ENCODE results near the gene CLRN3. TPM values are rescaled to one million over a fixed set of nuclear protein-coding genes. Genes with fewer than 3 reads are reported as not detected.

Gene CLRN3
- total RNA-seq, 4 donors from 2014 or later: not detected

DNA sequence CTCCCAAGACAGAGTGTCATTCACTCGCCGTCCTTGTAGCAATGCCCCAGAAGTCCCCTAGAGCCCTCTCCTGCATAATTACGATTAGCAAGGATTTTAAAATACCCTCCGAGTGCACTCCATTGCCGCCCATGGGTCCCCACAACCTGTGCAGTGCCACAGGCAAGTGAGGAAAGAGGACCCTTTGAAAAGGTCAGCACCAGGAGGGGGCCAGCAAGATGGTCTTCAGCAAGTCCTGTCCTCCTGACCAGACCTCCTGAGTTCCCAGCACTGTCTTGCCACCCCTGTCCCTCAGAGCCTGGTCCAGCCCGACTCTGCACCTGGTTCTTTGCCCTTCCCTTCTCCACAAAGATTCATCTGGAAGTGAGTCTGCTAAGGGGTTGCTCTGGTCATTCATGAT is 32.1 kb downstream of the CLRN3 start:
- TF ChIP-seq EP300 (IDR thresholded peaks at IDR 0.05) (no peak), POLR2A (IDR thresholded peaks at IDR 0.05) (no peak)
- TF ChIP-seq, protein P1, sequence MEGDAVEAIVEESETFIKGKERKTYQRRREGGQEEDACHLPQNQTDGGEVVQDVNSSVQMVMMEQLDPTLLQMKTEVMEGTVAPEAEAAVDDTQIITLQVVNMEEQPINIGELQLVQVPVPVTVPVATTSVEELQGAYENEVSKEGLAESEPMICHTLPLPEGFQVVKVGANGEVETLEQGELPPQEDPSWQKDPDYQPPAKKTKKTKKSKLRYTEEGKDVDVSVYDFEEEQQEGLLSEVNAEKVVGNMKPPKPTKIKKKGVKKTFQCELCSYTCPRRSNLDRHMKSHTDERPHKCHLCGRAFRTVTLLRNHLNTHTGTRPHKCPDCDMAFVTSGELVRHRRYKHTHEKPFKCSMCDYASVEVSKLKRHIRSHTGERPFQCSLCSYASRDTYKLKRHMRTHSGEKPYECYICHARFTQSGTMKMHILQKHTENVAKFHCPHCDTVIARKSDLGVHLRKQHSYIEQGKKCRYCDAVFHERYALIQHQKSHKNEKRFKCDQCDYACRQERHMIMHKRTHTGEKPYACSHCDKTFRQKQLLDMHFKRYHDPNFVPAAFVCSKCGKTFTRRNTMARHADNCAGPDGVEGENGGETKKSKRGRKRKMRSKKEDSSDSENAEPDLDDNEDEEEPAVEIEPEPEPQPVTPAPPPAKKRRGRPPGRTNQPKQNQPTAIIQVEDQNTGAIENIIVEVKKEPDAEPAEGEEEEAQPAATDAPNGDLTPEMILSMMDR (IDR thresholded peaks at IDR 0.05): no peak
- Histone ChIP-seq H3K9me3 (peaks cover 0 to 13% (median 0%) of the 10 kb centered on the region in 4 donors), H3K36me3 (no peaks in the 10 kb centered on the region), H3K27ac (no peak overlapping the region), H3K4me3 (no peak overlapping the region), H3K4me1 (no peaks in the 10 kb centered on the region), H3K27me3 (no peaks in the 10 kb centered on the region)
- DNase-seq (ENCODE audit: low spot score in 2 of 2): no peak
- WGBS, 2 donors: 90 to 91% methylated on average over 6 of the region's 6 CpGs

DNA sequence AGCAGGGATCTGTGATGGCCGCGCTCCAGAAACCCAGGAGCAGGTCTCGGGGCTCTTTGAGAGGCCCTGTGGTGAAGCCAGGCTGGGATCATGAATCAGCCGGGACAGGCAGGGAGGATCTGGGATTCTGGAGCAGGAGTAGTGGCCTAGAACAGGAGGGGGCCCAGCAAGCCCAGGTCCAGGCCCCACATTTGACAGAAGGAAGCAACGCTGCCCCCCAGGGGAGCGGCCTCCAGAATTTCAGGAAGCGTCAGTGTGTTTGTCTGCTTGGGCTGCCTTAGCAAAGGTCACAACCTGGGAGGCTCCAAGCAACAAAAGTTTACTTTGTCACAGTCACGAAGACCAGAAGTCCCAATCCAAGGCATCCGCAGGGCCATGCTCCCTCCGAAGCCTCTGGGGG is 36.8 kb downstream of the CLRN3 start:
- Histone ChIP-seq H3K36me3 (no peaks in the 10 kb centered on the region), H3K27ac (no peak overlapping the region), H3K4me3 (no peak overlapping the region), H3K4me1 (peaks cover 0 to 4% (median 1%) of the 10 kb centered on the region in 4 donors), H3K27me3 (no peaks in the 10 kb centered on the region), H3K9me3 (no peaks in the 10 kb centered on the region)
- TF ChIP-seq EP300 (IDR thresholded peaks at IDR 0.05) (no peak), POLR2A (IDR thresholded peaks at IDR 0.05) (no peak)
- TF ChIP-seq, protein P1 (IDR thresholded peaks at IDR 0.05): no peak
- 64 to 66% methylated on average over 10 of the region's 10 CpGs for whole genome bisulfite sequencing, 2 donors
- no peak for DNase-seq (ENCODE audit: low spot score in 2 of 2)

DNA sequence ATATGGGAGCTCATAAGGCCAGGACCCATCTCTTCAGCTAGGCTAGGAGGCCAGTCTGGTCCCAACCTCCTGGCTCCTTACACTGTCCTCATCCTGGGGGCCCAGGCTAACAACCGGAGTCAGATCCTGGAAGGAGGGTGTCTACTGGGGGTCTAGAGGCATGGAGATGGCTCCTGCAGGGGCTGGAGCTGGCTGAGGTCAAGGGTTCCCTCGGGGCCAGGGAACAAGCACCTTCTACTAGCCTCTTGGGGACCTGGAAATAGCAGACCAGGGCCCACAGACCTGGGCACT is 37.2 kb downstream of the CLRN3 start:
- no peaks in the 10 kb centered on the region for H3K36me3 ChIP-seq
- TF ChIP-seq, protein P1 (IDR thresholded peaks at IDR 0.05): no peak
- TF ChIP-seq EP300 (IDR thresholded peaks at IDR 0.05) (no peak), POLR2A (IDR thresholded peaks at IDR 0.05) (no peak)
- no peaks in the 10 kb centered on the region for H3K27me3 ChIP-seq
- WGBS, 2 donors: 76 to 79% methylated on average over 2 of the region's 2 CpGs
- peaks cover 0 to 4% (median 1%) of the 10 kb centered on the region in 4 donors for H3K4me1 ChIP-seq
- no peak overlapping the region for H3K27ac ChIP-seq
- no peak for DNase-seq (ENCODE audit: low spot score in 2 of 2)
- no peaks in the 10 kb centered on the region for H3K9me3 ChIP-seq
- no peak overlapping the region for H3K4me3 ChIP-seq

DNA sequence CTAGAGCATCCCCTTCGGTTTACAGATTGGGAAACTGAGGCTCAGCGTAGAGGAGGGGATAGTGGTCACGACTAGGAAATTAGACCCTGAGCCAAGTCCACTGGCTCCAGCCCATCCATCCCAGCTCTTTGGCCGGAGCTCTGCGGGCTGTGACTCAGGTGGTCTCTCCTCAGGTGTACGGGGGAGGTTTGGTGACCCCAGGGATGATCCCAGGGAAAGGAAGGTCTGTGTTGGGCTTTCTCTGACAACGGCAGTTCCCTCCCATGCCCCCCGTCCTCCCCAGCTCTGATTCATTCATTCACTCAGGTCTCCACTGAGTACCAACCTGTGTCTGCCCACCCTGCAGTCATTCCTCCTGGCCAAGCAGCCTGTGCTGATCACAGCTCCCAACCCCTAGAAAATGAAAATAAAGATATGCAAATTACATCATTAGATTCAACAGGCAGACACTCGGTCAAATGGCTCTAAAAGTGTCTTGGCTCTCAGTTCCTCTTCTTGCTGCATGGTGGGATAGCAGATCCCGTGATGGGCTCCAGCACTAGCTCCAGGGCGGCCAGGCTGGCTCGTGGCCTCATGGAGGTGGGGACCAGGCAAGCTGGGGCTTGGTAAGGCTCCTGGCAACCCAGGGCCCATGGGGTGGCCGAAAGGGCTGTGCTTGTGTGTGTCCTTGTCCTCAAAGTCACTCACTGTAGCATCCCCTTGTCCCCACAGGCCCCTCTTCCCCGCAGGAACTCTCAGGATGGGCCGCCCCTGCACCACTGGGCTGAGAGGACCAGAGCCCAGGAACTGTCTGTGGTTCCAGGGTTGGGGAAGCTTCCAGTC is 37.8 kb downstream of the CLRN3 start:
- Histone ChIP-seq H3K4me1 (peaks cover 0 to 4% (median 1%) of the 10 kb centered on the region in 4 donors), H3K27me3 (no peaks in the 10 kb centered on the region), H3K27ac (no peak overlapping the region), H3K36me3 (no peaks in the 10 kb centered on the region), H3K9me3 (no peaks in the 10 kb centered on the region), H3K4me3 (no peak overlapping the region)
- WGBS, 2 donors: 74 to 81% methylated on average over 15 of the region's 15 CpGs
- TF ChIP-seq EP300 (IDR thresholded peaks at IDR 0.05): no peak
- TF ChIP-seq, protein P1 (IDR thresholded peaks at IDR 0.05): no peak
- no peak for TF ChIP-seq POLR2A (IDR thresholded peaks at IDR 0.05)
- DNase-seq (ENCODE audit: low spot score in 2 of 2): no peak

DNA sequence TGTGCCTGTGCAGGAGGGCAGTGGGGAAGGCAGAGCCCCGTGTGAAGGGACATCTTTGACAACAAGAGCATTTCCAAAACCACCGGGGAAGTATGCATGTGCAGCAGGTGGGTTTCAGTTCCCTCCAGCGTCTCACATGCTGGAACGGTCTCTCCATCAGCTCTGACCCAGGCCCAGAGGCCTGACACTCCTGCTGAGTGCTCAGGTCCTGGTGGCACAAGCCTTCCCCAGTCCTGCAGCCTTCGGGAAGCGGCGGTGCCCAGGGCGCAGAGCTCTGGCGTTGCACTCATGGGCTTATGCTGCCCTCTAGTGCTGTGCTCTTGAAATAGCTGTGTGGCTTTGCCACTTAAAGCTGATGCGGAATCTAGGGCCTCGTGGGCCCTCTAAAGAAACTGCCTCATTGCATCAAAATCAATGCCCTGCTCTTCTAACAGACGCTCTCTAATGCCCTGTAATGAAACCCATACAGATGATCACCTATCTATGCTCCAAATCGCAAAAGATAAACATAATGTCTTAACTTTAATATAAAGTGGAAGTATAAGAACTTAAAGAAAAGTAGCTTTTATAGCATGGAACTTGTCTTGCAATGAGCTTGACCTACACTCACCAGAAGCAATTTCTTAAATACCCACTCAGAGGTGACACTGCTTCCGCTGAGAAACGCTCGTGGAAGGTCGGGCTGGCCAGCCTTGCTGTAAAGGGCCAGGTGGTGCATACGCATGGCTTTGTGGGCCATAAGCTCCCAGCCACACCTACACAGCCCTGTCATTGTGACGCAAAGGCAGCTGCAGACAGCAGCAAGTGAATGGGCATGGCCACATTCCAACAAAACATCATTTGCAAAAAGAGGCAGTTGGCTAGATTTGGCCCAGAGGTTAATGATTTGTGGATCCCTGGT is 38.6 kb downstream of the CLRN3 start:
- Histone ChIP-seq H3K27me3 (no peaks in the 10 kb centered on the region), H3K4me3 (no peak overlapping the region), H3K27ac (no peak overlapping the region), H3K36me3 (no peaks in the 10 kb centered on the region), H3K9me3 (no peaks in the 10 kb centered on the region), H3K4me1 (peaks cover 0 to 4% (median 1%) of the 10 kb centered on the region in 4 donors)
- 35% methylated on average over 19 of the region's 19 CpGs for WGBS, 2 donors
- no peak for TF ChIP-seq POLR2A (IDR thresholded peaks at IDR 0.05)
- TF ChIP-seq EP300 (IDR thresholded peaks at IDR 0.05): no peak
- TF ChIP-seq, protein P1 (IDR thresholded peaks at IDR 0.05): peak; percentile 60 to 80 (median 69)
- peak; percentile 24 to 48 for DNase-seq (ENCODE audit: low spot score in 2 of 2)
